Measurements from ENCODE around the gene TIMMDC1.

DNA sequence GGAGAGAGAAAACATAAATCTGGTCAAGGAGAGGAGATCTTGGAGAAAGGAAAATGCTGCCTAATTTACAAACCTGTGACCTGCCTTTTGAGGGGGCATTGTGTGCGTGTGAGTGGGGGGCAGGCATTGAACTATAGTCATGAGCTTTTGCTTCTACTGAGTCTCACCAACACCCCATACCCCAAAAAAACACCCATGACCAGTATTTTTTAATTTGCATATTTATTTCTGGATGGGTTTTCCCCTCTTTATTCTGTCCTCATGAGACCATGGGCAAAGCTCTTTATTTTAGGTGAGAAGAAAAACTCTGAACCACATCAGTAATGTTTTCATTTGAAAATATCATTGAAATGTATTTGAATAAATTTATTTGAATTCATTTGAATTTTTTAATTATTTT, 40.4 kb downstream of the TIMMDC1 start:
- TF ChIP-seq, protein P1, sequence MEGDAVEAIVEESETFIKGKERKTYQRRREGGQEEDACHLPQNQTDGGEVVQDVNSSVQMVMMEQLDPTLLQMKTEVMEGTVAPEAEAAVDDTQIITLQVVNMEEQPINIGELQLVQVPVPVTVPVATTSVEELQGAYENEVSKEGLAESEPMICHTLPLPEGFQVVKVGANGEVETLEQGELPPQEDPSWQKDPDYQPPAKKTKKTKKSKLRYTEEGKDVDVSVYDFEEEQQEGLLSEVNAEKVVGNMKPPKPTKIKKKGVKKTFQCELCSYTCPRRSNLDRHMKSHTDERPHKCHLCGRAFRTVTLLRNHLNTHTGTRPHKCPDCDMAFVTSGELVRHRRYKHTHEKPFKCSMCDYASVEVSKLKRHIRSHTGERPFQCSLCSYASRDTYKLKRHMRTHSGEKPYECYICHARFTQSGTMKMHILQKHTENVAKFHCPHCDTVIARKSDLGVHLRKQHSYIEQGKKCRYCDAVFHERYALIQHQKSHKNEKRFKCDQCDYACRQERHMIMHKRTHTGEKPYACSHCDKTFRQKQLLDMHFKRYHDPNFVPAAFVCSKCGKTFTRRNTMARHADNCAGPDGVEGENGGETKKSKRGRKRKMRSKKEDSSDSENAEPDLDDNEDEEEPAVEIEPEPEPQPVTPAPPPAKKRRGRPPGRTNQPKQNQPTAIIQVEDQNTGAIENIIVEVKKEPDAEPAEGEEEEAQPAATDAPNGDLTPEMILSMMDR (conservative IDR thresholded peaks at IDR 0.05) = no peak
- TF ChIP-seq ZFX (IDR thresholded peaks at IDR 0.05) = no peak

All from C4-2B (cell line).